ENCODE measurements around the gene PPP1R36. TPM values are rescaled to one million over a fixed set of nuclear protein-coding genes. Genes with fewer than 3 reads are reported as not detected.

The PPP1R36 gene
- total and polyA plus RNA-seq, 5 donors from 2014 or later = 0.28 to 0.32 TPM; not detected in 3

DNA sequence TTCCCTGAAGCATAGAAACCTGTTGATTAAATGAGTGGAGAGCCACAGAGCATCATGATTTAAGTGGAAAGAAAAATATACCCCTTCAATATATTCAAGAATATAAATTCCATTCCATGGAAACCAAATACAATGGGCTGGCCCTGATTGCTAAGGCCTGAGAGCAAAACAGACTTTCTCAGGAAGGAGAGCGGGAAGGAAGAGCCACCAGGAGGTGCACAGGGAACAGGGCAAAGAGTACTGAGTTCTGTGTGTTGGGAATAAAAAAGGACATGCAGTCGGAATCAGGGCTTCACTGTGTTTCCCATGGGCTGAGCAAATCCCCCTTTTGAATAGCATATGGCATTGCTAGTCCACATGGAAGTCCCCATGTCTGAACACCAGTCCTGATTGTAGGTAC is 84.8 kb downstream of the PPP1R36 start:
- no peaks in the 10 kb centered on the region for H3K4me1 ChIP-seq (ENCODE audit: control insufficient read depth, insufficient read depth, low read length, poor library complexity, severe bottlenecking)
- H3K9me3 ChIP-seq (ENCODE audit: control insufficient read depth in 2 of 2, low read length in 2 of 2) = no peaks in the 10 kb centered on the region
- Mint-ChIP-seq H3K4me3 (no peak overlapping the region), H3K36me3 (no peaks in the 10 kb centered on the region), H3K27me3 (peaks cover 10% of the 10 kb centered on the region), H3K9me3 (no peaks in the 10 kb centered on the region), H3K4me1 (peaks cover 0 to 4% (median 3%) of the 10 kb centered on the region in 4 donors), H3K27ac (no peak overlapping the region)
- ATAC-seq (ENCODE audit: low read depth in 2 of 2) = no peak
- H3K27me3 ChIP-seq (ENCODE audit: control insufficient read depth, insufficient read depth, low read length) = peaks cover 2% of the 10 kb centered on the region
- no peak overlapping the region for H3K4me3 ChIP-seq (ENCODE audit: low read depth, low read length)
- H3K27ac ChIP-seq (ENCODE audit: insufficient read depth, low read length, poor library complexity, severe bottlenecking) = no peak overlapping the region
- DNase-seq = no peak
- no peaks in the 10 kb centered on the region for H3K36me3 ChIP-seq (ENCODE audit: control insufficient read depth, insufficient read depth, low read length)

DNA sequence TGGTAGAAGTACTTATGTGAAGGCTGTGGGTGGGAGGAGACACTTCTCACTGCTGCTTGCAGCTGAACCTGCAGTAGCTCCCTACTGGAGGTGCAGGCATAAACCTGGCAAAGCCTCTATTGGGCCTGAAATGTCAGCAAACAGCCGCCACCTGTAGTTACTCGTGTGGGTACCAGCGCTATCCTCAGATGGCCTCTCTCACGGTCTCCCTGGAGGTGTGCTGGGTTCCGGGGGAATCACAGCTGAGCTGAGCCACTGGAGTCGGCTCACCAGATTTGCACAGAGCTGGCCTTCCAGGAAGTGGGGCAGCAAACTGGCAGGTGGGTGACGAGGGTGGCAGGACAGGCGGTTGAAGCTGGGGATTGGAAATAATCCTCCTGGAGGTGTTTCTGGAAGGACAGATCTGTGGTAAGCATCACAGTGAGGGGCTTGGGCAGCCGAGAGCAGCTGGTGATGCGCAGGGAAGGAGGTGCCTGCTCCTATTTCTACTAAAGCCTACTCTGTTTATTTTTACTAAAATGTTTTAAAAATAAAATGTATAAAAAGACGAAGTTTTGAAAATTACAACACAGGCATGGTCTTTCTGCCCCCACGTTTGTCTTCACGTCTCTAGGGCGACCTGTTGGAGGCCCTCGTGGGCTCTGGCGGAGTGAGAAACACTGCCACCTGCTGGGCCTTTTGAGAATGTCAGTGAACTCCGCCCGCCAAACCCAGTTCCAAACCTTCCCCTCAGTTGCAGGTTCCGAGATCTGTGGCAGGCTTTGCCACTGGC is 86.6 kb downstream of the PPP1R36 start:
- Mint-ChIP-seq H3K4me3 (no peak overlapping the region), H3K4me1 (peaks cover 0 to 4% (median 3%) of the 10 kb centered on the region in 4 donors), H3K36me3 (no peaks in the 10 kb centered on the region), H3K27me3 (peaks cover 15% of the 10 kb centered on the region), H3K27ac (no peak overlapping the region), H3K9me3 (no peaks in the 10 kb centered on the region)
- DNase-seq = peak; percentile 47 to 66 (median 65)
- Histone ChIP-seq H3K27me3 (ENCODE audit: control insufficient read depth, insufficient read depth, low read length) (peaks cover 2% of the 10 kb centered on the region), H3K9me3 (ENCODE audit: control insufficient read depth in 2 of 2, low read length in 2 of 2) (no peaks in the 10 kb centered on the region), H3K4me1 (ENCODE audit: control insufficient read depth, insufficient read depth, low read length, poor library complexity, severe bottlenecking) (no peaks in the 10 kb centered on the region), H3K4me3 (ENCODE audit: low read depth, low read length) (no peak overlapping the region), H3K27ac (ENCODE audit: insufficient read depth, low read length, poor library complexity, severe bottlenecking) (no peak overlapping the region), H3K36me3 (ENCODE audit: control insufficient read depth, insufficient read depth, low read length) (no peaks in the 10 kb centered on the region)
- peak; percentile 81 for ATAC-seq (ENCODE audit: low read depth in 2 of 2)

DNA sequence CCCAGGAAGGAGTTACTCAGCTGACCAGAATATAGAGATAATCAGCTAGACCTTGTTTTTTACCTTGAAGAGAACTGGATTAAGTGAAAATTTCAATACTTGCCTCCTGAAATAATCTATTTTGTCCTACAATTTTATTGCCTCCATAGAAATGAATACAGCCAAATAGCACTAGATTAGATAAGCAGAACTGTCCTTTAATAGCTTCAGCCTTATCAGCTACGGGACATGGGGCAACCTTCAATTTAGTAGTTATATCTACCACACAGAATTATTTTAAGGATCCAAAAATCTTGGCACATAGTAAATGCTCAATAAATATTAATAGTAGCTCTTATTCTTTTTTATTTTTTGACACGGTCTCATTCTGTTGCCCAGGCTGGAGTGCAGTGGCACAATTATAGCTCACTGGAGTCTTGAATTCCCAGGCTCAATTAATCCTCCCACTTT is 87.2 kb downstream of the PPP1R36 start:
- H3K27me3 Mint-ChIP-seq = peaks cover 17% of the 10 kb centered on the region
- Histone ChIP-seq H3K9me3 (ENCODE audit: control insufficient read depth in 2 of 2, low read length in 2 of 2) (no peaks in the 10 kb centered on the region), H3K36me3 (ENCODE audit: control insufficient read depth, insufficient read depth, low read length) (no peaks in the 10 kb centered on the region), H3K27ac (ENCODE audit: insufficient read depth, low read length, poor library complexity, severe bottlenecking) (no peak overlapping the region), H3K4me3 (ENCODE audit: low read depth, low read length) (no peak overlapping the region), H3K27me3 (ENCODE audit: control insufficient read depth, insufficient read depth, low read length) (peaks cover 3% of the 10 kb centered on the region), H3K4me1 (ENCODE audit: control insufficient read depth, insufficient read depth, low read length, poor library complexity, severe bottlenecking) (no peaks in the 10 kb centered on the region)
- no peaks in the 10 kb centered on the region for H3K36me3 Mint-ChIP-seq
- H3K4me3 Mint-ChIP-seq = no peak overlapping the region
- no peak for ATAC-seq (ENCODE audit: low read depth in 2 of 2)
- H3K9me3 Mint-ChIP-seq = no peaks in the 10 kb centered on the region
- peaks cover 0 to 4% (median 3%) of the 10 kb centered on the region in 4 donors for H3K4me1 Mint-ChIP-seq
- DNase-seq = no peak
- H3K27ac Mint-ChIP-seq = no peak overlapping the region

DNA sequence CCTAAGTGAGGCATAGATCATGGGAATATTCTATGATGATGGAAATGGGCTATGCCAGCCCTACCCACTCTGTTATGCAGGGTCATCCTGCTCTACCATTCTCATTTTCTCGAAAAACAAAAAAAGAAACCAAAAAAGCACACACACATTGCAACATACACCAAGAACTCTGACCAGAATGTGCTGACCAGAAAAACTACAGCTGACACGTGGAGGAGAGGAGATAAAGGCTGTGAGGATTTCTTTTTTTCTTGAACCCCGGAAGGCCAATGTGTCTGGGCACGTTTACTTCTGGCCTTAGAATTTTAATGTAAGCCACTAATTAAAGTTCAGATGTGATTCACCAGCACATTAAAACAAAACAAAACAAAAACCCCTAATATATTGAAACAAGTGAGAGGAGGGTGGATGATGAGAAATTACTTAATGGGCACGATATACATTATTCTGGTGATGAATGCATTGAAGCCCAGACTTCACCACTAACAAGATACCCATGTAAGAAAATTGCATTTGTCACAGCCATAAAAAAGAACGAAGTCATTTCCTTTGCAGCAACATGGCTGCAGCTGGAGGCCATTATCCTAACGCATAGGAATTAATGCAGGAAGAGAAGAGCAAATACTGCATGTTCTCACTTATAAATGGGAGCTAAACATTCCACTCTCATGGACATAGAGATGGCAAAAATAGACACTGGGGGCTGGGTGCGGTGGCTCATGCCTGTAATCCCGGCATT is 88.1 kb downstream of the PPP1R36 start:
- no peak for ATAC-seq (ENCODE audit: low read depth in 2 of 2)
- no peak overlapping the region for H3K27ac ChIP-seq (ENCODE audit: insufficient read depth, low read length, poor library complexity, severe bottlenecking)
- no peaks in the 10 kb centered on the region for H3K36me3 Mint-ChIP-seq

DNA sequence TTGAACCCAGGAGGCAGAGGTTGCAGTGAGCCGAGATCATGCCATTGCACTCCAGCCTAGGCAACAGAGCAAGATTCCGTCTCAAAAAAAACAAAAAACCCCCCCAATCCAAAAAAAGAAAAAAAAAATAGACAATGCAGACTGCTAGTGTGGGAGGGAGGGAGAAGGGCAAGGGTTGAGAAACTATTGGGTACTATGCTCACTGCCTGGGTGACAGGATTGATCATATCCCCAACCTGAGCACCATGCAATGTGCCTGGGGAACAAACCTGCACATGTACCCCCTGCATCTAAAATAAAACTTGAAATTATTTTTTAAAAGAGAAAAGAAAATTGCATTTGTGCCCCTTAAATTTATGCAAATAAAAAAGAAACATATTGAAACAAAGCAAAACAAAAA is 88.9 kb downstream of the PPP1R36 start:
- DNase-seq (no peak), ATAC-seq (ENCODE audit: low read depth in 2 of 2) (no peak)
- Histone ChIP-seq H3K4me3 (ENCODE audit: low read depth, low read length) (no peak overlapping the region), H3K4me1 (ENCODE audit: control insufficient read depth, insufficient read depth, low read length, poor library complexity, severe bottlenecking) (no peaks in the 10 kb centered on the region), H3K27ac (ENCODE audit: insufficient read depth, low read length, poor library complexity, severe bottlenecking) (no peak overlapping the region), H3K27me3 (ENCODE audit: control insufficient read depth, insufficient read depth, low read length) (peaks cover 5% of the 10 kb centered on the region), H3K9me3 (ENCODE audit: control insufficient read depth in 2 of 2, low read length in 2 of 2) (no peaks in the 10 kb centered on the region), H3K36me3 (ENCODE audit: control insufficient read depth, insufficient read depth, low read length) (no peaks in the 10 kb centered on the region)
- peaks cover 0 to 1% (median 0%) of the 10 kb centered on the region in 7 donors for H3K9me3 Mint-ChIP-seq
- H3K27ac Mint-ChIP-seq = no peak overlapping the region
- no peak overlapping the region for H3K4me3 Mint-ChIP-seq
- H3K27me3 Mint-ChIP-seq = peaks cover 25% of the 10 kb centered on the region
- no peaks in the 10 kb centered on the region for H3K36me3 Mint-ChIP-seq
- H3K4me1 Mint-ChIP-seq = peaks cover 0 to 4% (median 3%) of the 10 kb centered on the region in 4 donors

More for the DNA sequence above, 88.1 kb downstream of the PPP1R36 start:
- H3K36me3 ChIP-seq (ENCODE audit: control insufficient read depth, insufficient read depth, low read length) = no peaks in the 10 kb centered on the region
- Mint-ChIP-seq H3K27me3 (peaks cover 25% of the 10 kb centered on the region), H3K27ac (no peak overlapping the region), H3K4me3 (no peak overlapping the region), H3K9me3 (peaks cover 0 to under 1% (median 0%) of the 10 kb centered on the region in 7 donors), H3K4me1 (peaks cover 0 to 4% (median 3%) of the 10 kb centered on the region in 4 donors)
- DNase-seq = no peak
- H3K9me3 ChIP-seq (ENCODE audit: control insufficient read depth in 2 of 2, low read length in 2 of 2) = no peaks in the 10 kb centered on the region
- H3K4me1 ChIP-seq (ENCODE audit: control insufficient read depth, insufficient read depth, low read length, poor library complexity, severe bottlenecking) = no peaks in the 10 kb centered on the region
- H3K27me3 ChIP-seq (ENCODE audit: control insufficient read depth, insufficient read depth, low read length) = peaks cover 5% of the 10 kb centered on the region
- H3K4me3 ChIP-seq (ENCODE audit: low read depth, low read length) = no peak overlapping the region

Other genes starting within 250 kb of the PPP1R36 start
- gene MTHFD1, start 161.6 kb upstream of the PPP1R36 start, total RNA-seq = 38.7 TPM
- gene MTHFD1, start 161.6 kb upstream of the PPP1R36 start, polyA plus RNA-seq = 10 to 100 TPM; 39.6 to 60.4 (median 45.5) TPM
- gene AKAP5, start 84.5 kb upstream of the PPP1R36 start, total RNA-seq = 1.3 TPM
- gene AKAP5, start 84.5 kb upstream of the PPP1R36 start, polyA plus RNA-seq = under 1 TPM in 3 of 4 donors, not detected in 1; 0.08 to 0.92 (median 0.17) TPM
- gene ZBTB25, start 46.1 kb upstream of the PPP1R36 start, total RNA-seq = 78.0 TPM
- 10 to 100 TPM; 34.8 to 39.7 (median 37.1) TPM for gene ZBTB25, start 46.1 kb upstream of the PPP1R36 start, polyA plus RNA-seq
- gene ZBTB1, start 45.2 kb upstream of the PPP1R36 start, total RNA-seq = 167 TPM
- gene ZBTB1, start 45.2 kb upstream of the PPP1R36 start, polyA plus RNA-seq = 10 to 100 TPM; 53.5 to 58.6 (median 56.5) TPM
- 2.6 TPM for gene HSPA2, start 9.2 kb upstream of the PPP1R36 start, total RNA-seq
- under 1 TPM; 0.48 to 0.90 (median 0.57) TPM for gene HSPA2, start 9.2 kb upstream of the PPP1R36 start, polyA plus RNA-seq
- gene PLEKHG3, start 154.5 kb downstream of the PPP1R36 start, total RNA-seq = 31.9 TPM
- gene PLEKHG3, start 154.5 kb downstream of the PPP1R36 start, polyA plus RNA-seq = 10 to 100 TPM in 1 of 4 donors, 1 to 10 TPM in 3; 2.1 to 10.5 (median 4.5) TPM